ENCODE measurements around the gene ALDH1A3.

Gene ALDH1A3

GRCh38 chr15:100942656-100943425 lies 63.2 kb downstream of the ALDH1A3 start:
- H3K9me3 Mint-ChIP-seq: peaks cover 3% of the 10 kb centered on the region
- no peaks in the 10 kb centered on the region for H3K36me3 Mint-ChIP-seq (ENCODE audit: low read depth)
- peaks cover 3% of the 10 kb centered on the region for H3K27me3 Mint-ChIP-seq (ENCODE audit: low read depth, poor library complexity)
- no peak overlapping the region for H3K4me3 Mint-ChIP-seq
- TF ChIP-seq, protein P1, sequence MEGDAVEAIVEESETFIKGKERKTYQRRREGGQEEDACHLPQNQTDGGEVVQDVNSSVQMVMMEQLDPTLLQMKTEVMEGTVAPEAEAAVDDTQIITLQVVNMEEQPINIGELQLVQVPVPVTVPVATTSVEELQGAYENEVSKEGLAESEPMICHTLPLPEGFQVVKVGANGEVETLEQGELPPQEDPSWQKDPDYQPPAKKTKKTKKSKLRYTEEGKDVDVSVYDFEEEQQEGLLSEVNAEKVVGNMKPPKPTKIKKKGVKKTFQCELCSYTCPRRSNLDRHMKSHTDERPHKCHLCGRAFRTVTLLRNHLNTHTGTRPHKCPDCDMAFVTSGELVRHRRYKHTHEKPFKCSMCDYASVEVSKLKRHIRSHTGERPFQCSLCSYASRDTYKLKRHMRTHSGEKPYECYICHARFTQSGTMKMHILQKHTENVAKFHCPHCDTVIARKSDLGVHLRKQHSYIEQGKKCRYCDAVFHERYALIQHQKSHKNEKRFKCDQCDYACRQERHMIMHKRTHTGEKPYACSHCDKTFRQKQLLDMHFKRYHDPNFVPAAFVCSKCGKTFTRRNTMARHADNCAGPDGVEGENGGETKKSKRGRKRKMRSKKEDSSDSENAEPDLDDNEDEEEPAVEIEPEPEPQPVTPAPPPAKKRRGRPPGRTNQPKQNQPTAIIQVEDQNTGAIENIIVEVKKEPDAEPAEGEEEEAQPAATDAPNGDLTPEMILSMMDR (IDR thresholded peaks at IDR 0.05): no peak
- DNase-seq: no peak
- peaks cover 5% of the 10 kb centered on the region for H3K4me1 Mint-ChIP-seq
- no peak overlapping the region for H3K27ac Mint-ChIP-seq

GRCh38 chr15:100944244-100944895 lies 64.7 kb downstream of the ALDH1A3 start:
- Mint-ChIP-seq H3K4me3 (no peak overlapping the region), H3K27me3 (ENCODE audit: low read depth, poor library complexity) (peaks cover 4% of the 10 kb centered on the region), H3K36me3 (ENCODE audit: low read depth) (no peaks in the 10 kb centered on the region), H3K9me3 (peaks cover 1% of the 10 kb centered on the region), H3K4me1 (peaks cover 11% of the 10 kb centered on the region), H3K27ac (no peak overlapping the region)
- DNase-seq: no peak
- TF ChIP-seq, protein P1 (IDR thresholded peaks at IDR 0.05): no peak

- Mint-ChIP-seq H3K4me1 (peaks cover 11% of the 10 kb centered on the region), H3K36me3 (ENCODE audit: low read depth) (no peaks in the 10 kb centered on the region), H3K27ac (no peak overlapping the region), H3K9me3 (peaks cover 6% of the 10 kb centered on the region), H3K27me3 (ENCODE audit: low read depth, poor library complexity) (peaks cover 4% of the 10 kb centered on the region), H3K4me3 (no peak overlapping the region)
- TF ChIP-seq, protein P1 (IDR thresholded peaks at IDR 0.05): no peak
- DNase-seq: no peak
These were observed 65.4 kb downstream of the ALDH1A3 start for GRCh38 chr15:100944986-100945385.

DNA sequence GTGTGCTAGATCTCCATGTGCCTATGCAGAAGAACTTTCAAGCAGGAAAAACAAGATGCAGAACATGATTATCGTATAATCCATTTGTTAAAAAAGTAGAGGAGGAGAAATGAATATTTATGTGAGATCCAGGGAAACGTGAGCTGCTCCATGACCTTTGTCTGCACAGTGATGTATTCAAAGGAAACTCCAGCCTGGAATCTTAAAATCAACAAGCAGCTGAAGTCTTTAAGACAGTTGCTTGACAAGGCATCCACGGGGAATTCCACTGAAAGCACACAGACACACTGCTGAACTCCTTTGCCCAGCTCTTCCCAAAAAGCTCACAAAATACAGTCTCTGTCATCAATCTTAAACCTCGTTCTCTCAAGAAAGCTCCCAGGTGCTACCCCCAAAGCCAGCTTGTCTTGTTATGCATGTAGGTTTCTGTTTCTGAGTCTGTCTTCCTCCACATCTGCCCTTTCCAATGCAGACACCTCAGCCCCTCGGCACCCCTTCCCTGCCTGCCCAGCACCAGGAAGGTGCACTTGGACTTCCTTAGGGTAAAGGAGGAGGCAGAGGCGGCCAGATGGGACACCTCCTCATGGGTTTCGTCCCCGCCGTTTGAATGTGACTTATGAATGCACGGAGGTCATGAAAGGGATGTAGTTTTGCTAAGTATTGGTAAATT lies 68.3 kb downstream of the ALDH1A3 start:
- Mint-ChIP-seq H3K4me1 (peaks cover 11% of the 10 kb centered on the region), H3K27me3 (ENCODE audit: low read depth, poor library complexity) (peaks cover 4% of the 10 kb centered on the region), H3K27ac (no peak overlapping the region), H3K4me3 (no peak overlapping the region), H3K36me3 (ENCODE audit: low read depth) (no peaks in the 10 kb centered on the region), H3K9me3 (peaks cover 6% of the 10 kb centered on the region)
- no peak for DNase-seq
- TF ChIP-seq, protein P1 (IDR thresholded peaks at IDR 0.05): no peak

- H3K9me3 Mint-ChIP-seq: peaks cover 6% of the 10 kb centered on the region
- TF ChIP-seq, protein P1 (IDR thresholded peaks at IDR 0.05): no peak
- H3K36me3 Mint-ChIP-seq (ENCODE audit: low read depth): no peaks in the 10 kb centered on the region
- H3K27me3 Mint-ChIP-seq (ENCODE audit: low read depth, poor library complexity): peaks cover 4% of the 10 kb centered on the region
- H3K4me3 Mint-ChIP-seq: no peak overlapping the region
- H3K27ac Mint-ChIP-seq: no peak overlapping the region
- H3K4me1 Mint-ChIP-seq: peaks cover 11% of the 10 kb centered on the region
- DNase-seq: no peak
These were observed 68.8 kb downstream of the ALDH1A3 start for GRCh38 chr15:100948430-100948762.
